IMR-90 (cell line): ENCODE measurements around the gene C6orf15. TPM values are rescaled to one million over a fixed set of nuclear protein-coding genes. Genes with fewer than 3 reads are reported as not detected.

ENCODE experiments used
- MAFK ChIP-seq: IDR thresholded peaks from 2 replicates; pipeline ENCODE4 v1.6.1; 2012; ENCODE audit warnings: low read depth, low read length, improper control_type of control experiment
- MXI1 ChIP-seq: IDR thresholded peaks from 2 replicates; pipeline ENCODE4 v1.6.1; 2012; ENCODE audit warnings: low read depth, mild to moderate bottlenecking, low read length, moderate library complexity, borderline replicate concordance
- POLR2A ChIP-seq: IDR thresholded peaks from 2 replicates; pipeline ENCODE4 v1.6.1; 2012; ENCODE audit warnings: mild to moderate bottlenecking, low read depth, low read length
- polyA plus RNA-seq, 3 experiments: library from polyadenylated mRNA; depleted of rRNA; stranded (reverse); fragments of >200 nt; gene quantifications; 2 replicates each; pipeline ENCODE4 v1.2.3, GENCODE V29; 2012; ENCODE audit warnings: low replicate concordance in 1 of 3
- total RNA-seq: library from RNA; depleted of rRNA; stranded (reverse); fragments of >200 nt; gene quantifications from 2 replicates; pipeline ENCODE4 v1.2.3, GENCODE V29; 2012
- TF ChIP-seq, protein P1 (sequence below): conservative IDR thresholded peaks from 2 replicates; pipeline ENCODE4 v1.5.1; 2012; ENCODE audit warnings: mild to moderate bottlenecking, low read depth, low read length, improper control_type of control experiment

Gene C6orf15
- total and polyA plus RNA-seq, 2 of the 4 experiments (the other 2 are of a cell fraction): not detected

DNA sequence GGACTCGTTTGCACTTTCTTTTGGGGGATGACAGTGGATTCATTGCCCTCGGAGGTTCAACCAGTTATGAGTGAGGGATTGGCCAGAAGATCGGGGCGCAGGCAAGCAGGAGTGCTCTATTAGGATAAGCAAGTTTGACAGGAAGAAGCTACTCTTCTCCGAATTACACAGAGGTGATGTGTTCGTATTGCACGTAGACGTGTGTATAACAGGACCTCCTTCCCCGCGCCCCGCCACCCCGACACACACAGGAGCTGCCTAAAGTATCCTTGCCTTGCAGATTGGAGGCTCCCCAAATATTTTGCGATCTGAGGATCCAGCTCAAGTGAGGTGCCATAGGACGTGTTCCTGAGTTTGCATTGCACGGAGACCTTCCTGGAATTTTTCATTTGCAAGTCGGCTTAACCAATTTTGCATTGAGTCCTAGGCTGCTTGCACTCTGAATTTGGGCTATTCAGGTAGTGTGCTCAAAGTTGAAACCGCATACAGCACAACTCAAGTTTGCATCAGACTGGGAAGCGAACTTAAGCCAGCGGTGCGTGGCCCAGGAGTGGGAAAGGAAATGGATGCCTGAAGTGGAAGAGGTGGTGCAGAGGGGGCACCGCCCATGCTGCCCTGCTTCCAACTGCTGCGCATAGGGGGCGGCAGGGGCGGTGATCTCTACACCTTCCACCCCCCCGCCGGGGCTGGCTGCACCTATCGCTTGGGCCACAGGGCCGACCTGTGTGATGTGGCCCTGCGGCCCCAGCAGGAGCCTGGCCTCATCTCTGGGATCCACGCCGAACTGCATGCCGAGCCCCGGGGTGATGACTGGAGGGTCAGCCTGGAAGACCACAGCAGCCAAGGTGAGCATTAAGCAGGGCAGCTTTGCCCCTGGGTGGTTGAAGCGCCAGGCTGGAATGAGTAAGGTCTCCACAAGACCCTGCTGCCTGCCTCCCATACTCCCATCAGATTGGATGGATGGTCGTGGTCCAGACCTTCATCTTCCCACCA, 46.8 kb upstream of the C6orf15 start (continued):
- TF ChIP-seq, protein P1, sequence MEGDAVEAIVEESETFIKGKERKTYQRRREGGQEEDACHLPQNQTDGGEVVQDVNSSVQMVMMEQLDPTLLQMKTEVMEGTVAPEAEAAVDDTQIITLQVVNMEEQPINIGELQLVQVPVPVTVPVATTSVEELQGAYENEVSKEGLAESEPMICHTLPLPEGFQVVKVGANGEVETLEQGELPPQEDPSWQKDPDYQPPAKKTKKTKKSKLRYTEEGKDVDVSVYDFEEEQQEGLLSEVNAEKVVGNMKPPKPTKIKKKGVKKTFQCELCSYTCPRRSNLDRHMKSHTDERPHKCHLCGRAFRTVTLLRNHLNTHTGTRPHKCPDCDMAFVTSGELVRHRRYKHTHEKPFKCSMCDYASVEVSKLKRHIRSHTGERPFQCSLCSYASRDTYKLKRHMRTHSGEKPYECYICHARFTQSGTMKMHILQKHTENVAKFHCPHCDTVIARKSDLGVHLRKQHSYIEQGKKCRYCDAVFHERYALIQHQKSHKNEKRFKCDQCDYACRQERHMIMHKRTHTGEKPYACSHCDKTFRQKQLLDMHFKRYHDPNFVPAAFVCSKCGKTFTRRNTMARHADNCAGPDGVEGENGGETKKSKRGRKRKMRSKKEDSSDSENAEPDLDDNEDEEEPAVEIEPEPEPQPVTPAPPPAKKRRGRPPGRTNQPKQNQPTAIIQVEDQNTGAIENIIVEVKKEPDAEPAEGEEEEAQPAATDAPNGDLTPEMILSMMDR: no peak
- TF ChIP-seq MAFK: no peak
- no peak for TF ChIP-seq POLR2A
- no peak for TF ChIP-seq MXI1
